MM.1S (cell line): ENCODE data around the gene SEMA3G.

Experiments used
- DNase-seq: peaks from one replicate; pipeline ENCODE4 v3.0.0-alpha.2; 2015
- H2AFZ ChIP-seq: fragments of 300-600 bp; sonication (generic); 2 replicates; pipeline ENCODE4 v1.6.0; 2016; ENCODE audit warnings: antibody characterized with exemption, low read length
- H3F3A ChIP-seq: fragments of 300-600 bp; sonication (generic); 2 replicates; pipeline ENCODE4 v1.6.1; 2016; ENCODE audit warnings: mild to moderate bottlenecking, antibody characterized with exemption, low read length, moderate library complexity, mixed read lengths; ENCODE audit not compliant: insufficient read depth
- H3K27ac ChIP-seq: fragments of 300-600 bp; sonication (generic); 2 replicates; pipeline ENCODE4 v1.5.1; 2016; ENCODE audit warnings: mild to moderate bottlenecking, low read length
- H3K27me3 ChIP-seq: fragments of 300-600 bp; sonication (generic); replicated peaks from 2 replicates; pipeline ENCODE4 v1.6.0; 2016; ENCODE audit warnings: low read length; ENCODE audit not compliant: insufficient read depth
- H3K36me3 ChIP-seq: fragments of 300-600 bp; sonication (generic); replicated peaks from 2 replicates; pipeline ENCODE4 v1.6.1; 2016; ENCODE audit warnings: mild to moderate bottlenecking, low read length, mixed read lengths; ENCODE audit not compliant: insufficient read depth
- H3K4me1 ChIP-seq: fragments of 300-600 bp; sonication (generic); 2 replicates; pipeline ENCODE4 v1.6.1; 2016; ENCODE audit warnings: low read length, mixed read lengths
- H3K4me2 ChIP-seq: fragments of 300-600 bp; sonication (generic); 2 replicates; pipeline ENCODE4 v1.6.0; 2016; ENCODE audit warnings: low read depth, low read length
- H3K4me3 ChIP-seq: fragments of 300-600 bp; sonication (generic); 2 replicates; pipeline ENCODE4 v1.5.1; 2016; ENCODE audit warnings: low read length, mixed read lengths
- H3K79me2 ChIP-seq: fragments of 300-600 bp; sonication (generic); 2 replicates; pipeline ENCODE4 v1.6.1; 2016; ENCODE audit warnings: mixed run types, low read length, mixed read lengths
- H3K9ac ChIP-seq: fragments of 300-600 bp; sonication (generic); 2 replicates; pipeline ENCODE4 v1.6.1; 2016; ENCODE audit warnings: low read length, mixed read lengths
- H3K9me2 ChIP-seq: fragments of 300-600 bp; sonication (generic); replicated peaks from 2 replicates; pipeline ENCODE4 v1.6.1; 2016; ENCODE audit warnings: mild to moderate bottlenecking, low read length, mixed read lengths; ENCODE audit not compliant: insufficient read depth
- H3K9me3 ChIP-seq: fragments of 300-600 bp; sonication (generic); replicated peaks from 2 replicates; pipeline ENCODE4 v1.6.1; 2016; ENCODE audit warnings: mild to moderate bottlenecking, low read length, mixed read lengths; ENCODE audit not compliant: insufficient read depth
- H4K20me1 ChIP-seq: fragments of 300-600 bp; sonication (generic); 2 replicates; pipeline ENCODE4 v1.6.1; 2016; ENCODE audit warnings: mild to moderate bottlenecking, low read length, moderate library complexity, mixed read lengths; ENCODE audit not compliant: insufficient read depth
- EZH2 ChIP-seq: fragments of 300-600 bp; sonication (generic); optimal IDR thresholded peaks from 2 replicates; pipeline ENCODE3; 2017; ENCODE audit warnings: low read depth, mild to moderate bottlenecking, antibody characterized with exemption, low read length, mixed read lengths
- EZH2phosphoT487 ChIP-seq: fragments of 300-600 bp; sonication (generic); IDR thresholded peaks from 2 replicates; pipeline ENCODE4 v1.6.1; 2018; ENCODE audit warnings: antibody characterized with exemption, low read length
- TF ChIP-seq, protein P1 (sequence below): fragments of 300-600 bp; sonication (generic); IDR thresholded peaks from 2 replicates; pipeline ENCODE4 v1.5.1; 2016; ENCODE audit warnings: antibody characterized with exemption, low read length, mixed read lengths

SEMA3G gene

DNA sequence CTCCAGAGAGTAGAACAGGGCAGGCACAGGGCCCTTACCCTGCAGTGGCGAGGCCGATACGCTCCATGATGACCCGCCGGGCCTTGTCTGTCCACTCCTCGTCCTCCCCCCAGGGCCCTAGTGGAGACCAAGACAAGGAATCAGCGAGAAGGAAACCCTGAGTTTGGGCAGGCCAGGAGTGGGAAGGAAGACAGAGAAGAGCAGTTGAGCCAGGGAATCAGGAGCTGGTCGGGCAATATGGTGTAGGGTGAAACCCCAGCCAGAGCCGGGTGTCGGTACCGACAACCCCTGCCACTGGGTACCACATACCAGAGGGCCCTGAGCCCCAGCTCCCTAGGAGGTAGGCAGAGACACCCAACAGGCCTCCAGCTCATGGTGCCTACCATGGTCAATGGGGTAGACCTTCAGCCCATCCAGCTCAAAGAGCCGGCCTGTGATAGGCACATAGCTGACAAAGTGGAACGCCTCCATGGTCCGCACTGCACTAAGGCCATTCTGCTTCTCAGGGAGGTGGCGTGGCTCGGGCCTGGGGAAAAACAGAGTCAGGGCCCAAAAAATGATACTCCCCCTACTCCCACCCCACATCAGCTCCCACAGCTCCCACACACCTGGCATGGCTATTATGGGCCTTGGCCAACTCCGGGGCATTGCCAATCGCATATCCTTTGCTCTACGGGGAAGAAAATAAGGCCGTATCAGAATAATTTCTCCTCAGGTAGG lies 38.0 kb downstream of the SEMA3G start:
- Histone ChIP-seq H3K4me3 (no peak overlapping the region), H3K9ac (no peak overlapping the region), H3K9me2 (no peaks in the 10 kb centered on the region), H3K79me2 (peaks cover 47% of the 10 kb centered on the region), H3K4me2 (no peak overlapping the region), H3K9me3 (no peaks in the 10 kb centered on the region), H2AFZ (no peak overlapping the region), H3K36me3 (no peaks in the 10 kb centered on the region; the same call in 1 of the 2 replicates), H3F3A (peaks cover 11% of the 10 kb centered on the region), H4K20me1 (no peaks in the 10 kb centered on the region), H3K27me3 (no peaks in the 10 kb centered on the region), H3K4me1 (peaks cover 12% of the 10 kb centered on the region; the same call in 1 of the 2 replicates), H3K27ac (no peak overlapping the region)
- no peak for TF ChIP-seq EZH2phosphoT487
- no peak for TF ChIP-seq EZH2
- TF ChIP-seq, protein P1, sequence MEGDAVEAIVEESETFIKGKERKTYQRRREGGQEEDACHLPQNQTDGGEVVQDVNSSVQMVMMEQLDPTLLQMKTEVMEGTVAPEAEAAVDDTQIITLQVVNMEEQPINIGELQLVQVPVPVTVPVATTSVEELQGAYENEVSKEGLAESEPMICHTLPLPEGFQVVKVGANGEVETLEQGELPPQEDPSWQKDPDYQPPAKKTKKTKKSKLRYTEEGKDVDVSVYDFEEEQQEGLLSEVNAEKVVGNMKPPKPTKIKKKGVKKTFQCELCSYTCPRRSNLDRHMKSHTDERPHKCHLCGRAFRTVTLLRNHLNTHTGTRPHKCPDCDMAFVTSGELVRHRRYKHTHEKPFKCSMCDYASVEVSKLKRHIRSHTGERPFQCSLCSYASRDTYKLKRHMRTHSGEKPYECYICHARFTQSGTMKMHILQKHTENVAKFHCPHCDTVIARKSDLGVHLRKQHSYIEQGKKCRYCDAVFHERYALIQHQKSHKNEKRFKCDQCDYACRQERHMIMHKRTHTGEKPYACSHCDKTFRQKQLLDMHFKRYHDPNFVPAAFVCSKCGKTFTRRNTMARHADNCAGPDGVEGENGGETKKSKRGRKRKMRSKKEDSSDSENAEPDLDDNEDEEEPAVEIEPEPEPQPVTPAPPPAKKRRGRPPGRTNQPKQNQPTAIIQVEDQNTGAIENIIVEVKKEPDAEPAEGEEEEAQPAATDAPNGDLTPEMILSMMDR: no peak
- no peak for DNase-seq

DNA sequence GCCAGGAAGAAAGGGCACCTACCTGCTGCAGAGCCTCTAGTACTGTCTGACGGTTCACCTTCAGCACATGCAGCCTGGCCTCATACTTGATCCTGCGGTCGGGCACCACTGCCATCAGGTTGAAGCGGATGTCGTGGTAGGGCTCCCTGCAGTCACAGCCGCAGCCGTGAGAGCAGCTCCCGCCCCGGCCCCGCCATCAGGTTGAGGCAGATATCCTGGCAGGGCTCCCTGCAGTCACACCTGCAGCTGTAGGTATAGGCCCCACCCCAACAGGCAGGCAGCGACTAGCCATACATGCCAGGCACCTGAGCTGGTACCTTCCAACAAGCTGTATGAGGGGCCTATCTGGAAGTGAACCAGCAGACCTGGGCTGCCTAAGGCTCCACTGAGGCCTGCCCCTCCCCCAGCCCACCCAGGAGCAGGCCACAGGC lies 38.7 kb downstream of the SEMA3G start:
- Histone ChIP-seq H3K27me3 (no peaks in the 10 kb centered on the region), H2AFZ (no peak overlapping the region), H3F3A (peaks cover 7% of the 10 kb centered on the region), H3K9me2 (no peaks in the 10 kb centered on the region), H4K20me1 (no peaks in the 10 kb centered on the region), H3K27ac (no peak overlapping the region), H3K4me1 (peaks cover 7% of the 10 kb centered on the region; the same call in 1 of the 2 replicates), H3K4me3 (no peak overlapping the region), H3K9me3 (no peaks in the 10 kb centered on the region), H3K79me2 (peaks cover 40% of the 10 kb centered on the region), H3K9ac (no peak overlapping the region), H3K36me3 (no peaks in the 10 kb centered on the region; the same call in 1 of the 2 replicates), H3K4me2 (no peak overlapping the region)
- TF ChIP-seq EZH2phosphoT487: no peak
- TF ChIP-seq, protein P1: no peak
- no peak for TF ChIP-seq EZH2
- DNase-seq: no peak

DNA sequence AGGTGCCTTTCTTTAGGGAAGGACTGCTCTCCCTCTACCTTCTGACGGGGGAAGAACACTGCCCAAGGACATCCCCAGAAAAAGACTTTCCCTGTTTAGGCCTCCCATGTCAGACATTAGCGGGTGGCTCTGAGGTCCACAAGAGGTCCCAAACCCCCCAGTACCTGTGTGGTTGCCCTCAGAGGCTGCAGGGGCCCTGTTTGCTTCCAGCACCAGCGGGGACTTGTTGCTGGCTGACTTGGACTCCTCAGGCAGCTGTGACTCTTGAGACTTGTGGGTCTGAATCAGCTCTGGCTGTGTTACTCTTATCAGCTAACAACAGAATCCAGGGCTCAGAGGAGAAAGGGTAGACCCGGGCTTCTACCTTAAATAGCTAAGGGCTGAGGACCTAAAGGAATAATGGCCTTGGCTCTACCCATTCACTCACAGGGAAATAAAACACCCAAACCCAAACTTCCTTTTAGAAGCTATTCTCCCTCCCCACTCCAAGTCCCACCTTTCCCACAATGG lies 39.2 kb downstream of the SEMA3G start:
- Histone ChIP-seq H3K36me3 (no peaks in the 10 kb centered on the region; the same call in 1 of the 2 replicates), H3K4me3 (no peak overlapping the region), H2AFZ (no peak overlapping the region), H3K9me2 (no peaks in the 10 kb centered on the region), H4K20me1 (no peaks in the 10 kb centered on the region), H3K9ac (no peak overlapping the region), H3F3A (peaks cover 2% of the 10 kb centered on the region), H3K4me2 (no peak overlapping the region), H3K79me2 (peaks cover 34% of the 10 kb centered on the region), H3K4me1 (peaks cover 7% of the 10 kb centered on the region; the same call in 1 of the 2 replicates), H3K27me3 (no peaks in the 10 kb centered on the region), H3K27ac (no peak overlapping the region), H3K9me3 (no peaks in the 10 kb centered on the region)
- TF ChIP-seq EZH2 (no peak), EZH2phosphoT487 (no peak)
- TF ChIP-seq, protein P1: no peak
- no peak for DNase-seq
